GM12878 (cell line): ENCODE results near the gene HMHB1. TPM values are rescaled to one million over a fixed set of nuclear protein-coding genes. Genes with fewer than 3 reads are reported as not detected.

ENCODE experiments used
- ATAC-seq: fragments of 200-7000 bp; cut with Tn5 transposase; 3 replicates; pipeline ENCODE4 v1.9.1; 2020; ENCODE audit warnings: mild to moderate bottlenecking, moderate library complexity
- BruUV-seq: library from RNA; stranded (reverse); fragments of 400-500 nt; replicated peaks from 2 replicates; lab custom pipeline; 2021; lab: Mats Ljungman, UMichigan
- CTCF ChIA-PET: fragments of 300-600 bp; sonication (Branson Sonifier 250); formaldehyde crosslinking; extraction: SDS; loops from one replicate; lab custom pipeline; 2021; ENCODE audit warnings: inconsistent platforms; lab: Yijun Ruan, JAX
- POLR2A ChIA-PET: fragments of 350-600 bp; formaldehyde crosslinking; extraction: SDS; loops from one replicate; lab custom pipeline; 2021; ENCODE audit warnings: inconsistent platforms; lab: Charles Lee
- RAD21 ChIA-PET: fragments of 300-600 bp; sonication (Branson Sonifier 250); formaldehyde crosslinking; loops from one replicate; lab custom pipeline; 2023; ENCODE audit warnings: antibody characterized with exemption; ENCODE audit not compliant: unreplicated experiment; lab: Charles Lee
- SMC1A ChIA-PET: fragments of 300-600 bp; sonication (Branson Sonifier 250); formaldehyde crosslinking; loops from one replicate; lab custom pipeline; 2023; ENCODE audit not compliant: unreplicated experiment, uncharacterized antibody; lab: Charles Lee
- DNase-seq: peaks from one replicate; pipeline ENCODE4 v3.0.0-alpha.2; 2011; ENCODE audit warnings: low read depth, low spot score
- FAIRE-seq: peaks from 3 replicates; lab custom pipeline; 2011; peaks lifted over from hg19 to GRCh38; lab: Jason Lieb, UNC
- H2AFZ ChIP-seq: 2 replicates; pipeline ENCODE4 v1.6.0; 2011; ENCODE audit warnings: low read depth, low read length, control low read depth; ENCODE audit not compliant: control insufficient read depth
- H3K27ac ChIP-seq: 2 replicates; pipeline ENCODE4 v1.5.1; 2011; ENCODE audit warnings: control low read depth; ENCODE audit not compliant: control insufficient read depth, insufficient read depth
- H3K27me3 ChIP-seq, 2 experiments: replicated peaks in 1 of 2; 2 replicates each; pipeline versions ENCODE4 v1.6.0 to v1.6.1; 2011; ENCODE audit warnings: low read length in 1 of 2; ENCODE audit not compliant: control insufficient read depth in 2 of 2, insufficient read depth in 2 of 2
- H3K36me3 ChIP-seq, 2 experiments: 2 replicates each; pipeline ENCODE4 v1.5.1; 2011; ENCODE audit warnings: low read length in 1 of 2; ENCODE audit not compliant: control insufficient read depth in 2 of 2, insufficient read depth in 2 of 2
- H3K4me1 ChIP-seq: 2 replicates; pipeline ENCODE4 v1.6.1; 2011; ENCODE audit warnings: mild to moderate bottlenecking, low read length, moderate library complexity, mixed read lengths; ENCODE audit not compliant: control insufficient read depth, insufficient read depth
- H3K4me2 ChIP-seq: 2 replicates; pipeline ENCODE4 v1.6.0; 2011; ENCODE audit warnings: control low read depth; ENCODE audit not compliant: control insufficient read depth, insufficient read depth
- H3K4me3 ChIP-seq: fragments of 200-600 bp; sonication (generic); 2 replicates; pipeline ENCODE4 v1.5.1; 2016
- H3K79me2 ChIP-seq: 2 replicates; pipeline ENCODE4 v1.6.0; 2011; ENCODE audit warnings: low read length; ENCODE audit not compliant: control insufficient read depth, insufficient read depth
- H3K9ac ChIP-seq: 2 replicates; pipeline ENCODE4 v1.8.0; 2011; ENCODE audit warnings: low read length, control low read depth, mixed read lengths; ENCODE audit not compliant: control insufficient read depth, insufficient read depth
- H3K9me3 ChIP-seq: replicated peaks from 3 replicates; pipeline ENCODE4 v1.5.1; 2011; ENCODE audit warnings: mild to moderate bottlenecking, low read length; ENCODE audit not compliant: control insufficient read depth, insufficient read depth
- H4K20me1 ChIP-seq: 2 replicates; pipeline ENCODE4 v1.6.0; 2011; ENCODE audit not compliant: control insufficient read depth, insufficient read depth
- BACH1 ChIP-seq: fragments of 450-650 bp; IDR thresholded peaks from 2 replicates; pipeline ENCODE4 v1.6.1; 2017; ENCODE audit warnings: mild to moderate bottlenecking, borderline replicate concordance
- DPF2 ChIP-seq: fragments of 450-650 bp; IDR thresholded peaks from 2 replicates; pipeline ENCODE4 v1.6.1; 2017; ENCODE audit warnings: mild to moderate bottlenecking
- ESRRA ChIP-seq: IDR thresholded peaks from 2 replicates; pipeline ENCODE4 v1.6.1; 2012; ENCODE audit warnings: mild to moderate bottlenecking, low read length, improper control_type of control experiment
- IRF4 ChIP-seq: IDR thresholded peaks from 2 replicates; pipeline ENCODE4 v1.6.1; 2011; ENCODE audit warnings: low read depth, low read length
- NRF1 ChIP-seq: conservative IDR thresholded peaks from 2 replicates; pipeline ENCODE4 v1.6.1; 2011; ENCODE audit warnings: mild to moderate bottlenecking, low read depth, low read length, improper control_type of control experiment
- SIN3A ChIP-seq: IDR thresholded peaks from 2 replicates; pipeline ENCODE4 v1.6.1; 2012; ENCODE audit warnings: low read depth, low read length, improper control_type of control experiment
- TCF3 ChIP-seq: IDR thresholded peaks from 2 replicates; pipeline ENCODE4 v1.6.1; 2012; ENCODE audit warnings: low read depth, mild to moderate bottlenecking, low read length, borderline replicate concordance; ENCODE audit not compliant: insufficient read depth
- YBX1 ChIP-seq: fragments of 450-650 bp; IDR thresholded peaks from 2 replicates; pipeline ENCODE4 v1.6.1; 2016; ENCODE audit warnings: antibody characterized with exemption
- ZNF622 ChIP-seq: fragments of 450-650 bp; IDR thresholded peaks from 2 replicates; pipeline ENCODE4 v1.6.1; 2017; ENCODE audit warnings: mild to moderate bottlenecking, inconsistent platforms
- WGBS: methylation state at CpG from one replicate; pipeline ENCODE4 v1.1.6; 2016; ENCODE audit warnings: low lambda C conversion rate; ENCODE audit not compliant: insufficient replicate concordance, insufficient coverage; ENCODE audit errors: missing lambda C conversion rate; 5-methylcytosine and 5-hydroxymethylcytosine counted together
- in situ Hi-C: fragments of 300-500 bp; cut with MboI; formaldehyde crosslinking; loops from 9 replicates; pipeline ENCODE4 v1.14.3; 2018; ENCODE audit warnings: mixed read lengths
- intact Hi-C: fragments of 100-400 bp; cut with micrococcal nuclease; formaldehyde crosslinking; loops from one replicate; pipeline ENCODE4 v1.14.2; 2022; ENCODE audit not compliant: unreplicated experiment
- polyA plus RNA-seq, 11 experiments: library from polyadenylated mRNA; depleted of rRNA in 4 of 11; unstranded in 6 of 11; stranded (reverse) in 5 of 11; fragments of >200 nt; fragmentation: Nextera tagmentation in 4 of 11; fragmentation: Illumina TruSeq in 1 of 11; extraction: Ambion mirVana in 4 of 11; extraction: Trizol in 1 of 11; gene quantifications; 1 replicate in 1 of 11; 2 replicates in 10 of 11; pipeline versions ENCODE4 v1.2.1 to v1.2.3, GENCODE V29; 2011 to 2016; ENCODE audit warnings: inconsistent platforms in 2 of 11, missing spikeins in 2 of 11, low read depth in 1 of 11
- total RNA-seq, 4 experiments: library from RNA; depleted of rRNA in 3 of 4; stranded (reverse); fragments of >200 nt in 3 of 4; fragmentation: Illumina TruSeq in 1 of 4; extraction: Trizol in 1 of 4; gene quantifications; 2 replicates each; pipeline versions ENCODE4 v1.2.1 to v1.2.3, GENCODE V29; 2013 to 2021
- TF ChIP-seq, protein P1 (sequence below): IDR thresholded peaks from 2 replicates; pipeline ENCODE4 v1.6.1; 2011; ENCODE audit warnings: low read depth, low read length, improper control_type of control experiment, borderline replicate concordance
- TF ChIP-seq, protein P2 (sequence below): fragments of 450-650 bp; formaldehyde crosslinking; IDR thresholded peaks from 2 replicates; pipeline ENCODE4 v1.5.0; 2022; ENCODE audit warnings: mild to moderate bottlenecking, missing genetic modification characterization

The HMHB1 gene
- total and polyA plus RNA-seq, 10 of the 15 experiments (the other 5 are each of a cell fraction or from before 2014, with no cell fraction given): 0.45 to 20.3 (median 4.6) TPM

DNA sequence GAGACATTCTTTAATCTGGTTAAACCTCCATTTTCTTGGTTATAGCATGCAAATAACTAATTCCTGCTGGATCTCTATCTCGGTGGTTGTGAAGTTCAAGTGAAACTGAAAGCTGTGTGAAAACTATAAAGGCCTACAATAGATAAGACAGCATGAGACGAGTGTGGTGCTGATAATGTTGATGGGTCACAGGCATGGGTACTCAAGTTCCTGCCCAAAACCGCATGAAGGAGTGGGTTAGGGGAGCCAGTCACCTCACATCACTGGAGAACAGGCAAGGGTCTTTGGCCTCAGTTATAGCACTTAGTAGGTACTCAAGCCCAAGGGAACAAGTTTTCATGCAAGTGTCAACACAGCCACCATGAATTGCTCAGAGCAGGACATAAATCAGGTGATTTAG, 16.7 kb downstream of the HMHB1 start (continued):
- no peak for TF ChIP-seq ESRRA
- no peak for TF ChIP-seq TCF3
- TF ChIP-seq SIN3A: no peak
- TF ChIP-seq BACH1: no peak
- TF ChIP-seq IRF4: no peak
- TF ChIP-seq NRF1: no peak
- TF ChIP-seq, protein P1, sequence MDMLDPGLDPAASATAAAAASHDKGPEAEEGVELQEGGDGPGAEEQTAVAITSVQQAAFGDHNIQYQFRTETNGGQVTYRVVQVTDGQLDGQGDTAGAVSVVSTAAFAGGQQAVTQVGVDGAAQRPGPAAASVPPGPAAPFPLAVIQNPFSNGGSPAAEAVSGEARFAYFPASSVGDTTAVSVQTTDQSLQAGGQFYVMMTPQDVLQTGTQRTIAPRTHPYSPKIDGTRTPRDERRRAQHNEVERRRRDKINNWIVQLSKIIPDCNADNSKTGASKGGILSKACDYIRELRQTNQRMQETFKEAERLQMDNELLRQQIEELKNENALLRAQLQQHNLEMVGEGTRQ: no peak
- TF ChIP-seq, protein P2, sequence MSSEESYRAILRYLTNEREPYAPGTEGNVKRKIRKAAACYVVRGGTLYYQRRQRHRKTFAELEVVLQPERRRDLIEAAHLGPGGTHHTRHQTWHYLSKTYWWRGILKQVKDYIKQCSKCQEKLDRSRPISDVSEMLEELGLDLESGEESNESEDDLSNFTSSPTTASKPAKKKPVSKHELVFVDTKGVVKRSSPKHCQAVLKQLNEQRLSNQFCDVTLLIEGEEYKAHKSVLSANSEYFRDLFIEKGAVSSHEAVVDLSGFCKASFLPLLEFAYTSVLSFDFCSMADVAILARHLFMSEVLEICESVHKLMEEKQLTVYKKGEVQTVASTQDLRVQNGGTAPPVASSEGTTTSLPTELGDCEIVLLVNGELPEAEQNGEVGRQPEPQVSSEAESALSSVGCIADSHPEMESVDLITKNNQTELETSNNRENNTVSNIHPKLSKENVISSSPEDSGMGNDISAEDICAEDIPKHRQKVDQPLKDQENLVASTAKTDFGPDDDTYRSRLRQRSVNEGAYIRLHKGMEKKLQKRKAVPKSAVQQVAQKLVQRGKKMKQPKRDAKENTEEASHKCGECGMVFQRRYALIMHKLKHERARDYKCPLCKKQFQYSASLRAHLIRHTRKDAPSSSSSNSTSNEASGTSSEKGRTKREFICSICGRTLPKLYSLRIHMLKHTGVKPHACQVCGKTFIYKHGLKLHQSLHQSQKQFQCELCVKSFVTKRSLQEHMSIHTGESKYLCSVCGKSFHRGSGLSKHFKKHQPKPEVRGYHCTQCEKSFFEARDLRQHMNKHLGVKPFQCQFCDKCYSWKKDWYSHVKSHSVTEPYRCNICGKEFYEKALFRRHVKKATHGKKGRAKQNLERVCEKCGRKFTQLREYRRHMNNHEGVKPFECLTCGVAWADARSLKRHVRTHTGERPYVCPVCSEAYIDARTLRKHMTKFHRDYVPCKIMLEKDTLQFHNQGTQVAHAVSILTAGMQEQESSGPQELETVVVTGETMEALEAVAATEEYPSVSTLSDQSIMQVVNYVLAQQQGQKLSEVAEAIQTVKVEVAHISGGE (CRISPR knock-in tag): no peak
- peak; percentile 70; the same call in 1 of the 2 replicates for TF ChIP-seq DPF2

DNA sequence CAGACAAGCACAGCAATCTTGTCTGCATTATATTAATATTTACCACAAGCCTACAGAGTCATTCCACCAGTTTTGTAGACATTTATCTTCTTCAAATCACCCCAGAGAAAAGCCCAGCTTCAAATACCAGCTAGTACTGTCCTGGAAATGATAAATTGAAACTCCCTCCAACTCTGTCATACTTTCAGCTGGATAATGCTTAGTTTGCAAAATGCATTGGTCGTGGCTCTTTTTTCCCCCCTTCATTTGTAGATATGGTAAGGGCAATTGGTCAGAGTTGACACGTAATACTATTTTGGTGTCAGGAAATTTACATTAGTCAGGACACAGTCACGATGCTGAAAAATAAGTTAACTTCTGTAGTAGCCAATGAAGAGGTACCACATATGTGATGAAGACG, 21.2 kb downstream of the HMHB1 start:
- no peaks in the 10 kb centered on the region for H3K27me3 ChIP-seq
- no peak overlapping the region for H3K4me3 ChIP-seq
- ChIA-PET RAD21 (no interaction called here), SMC1A (interaction anchor here (1.1 kb wide), 1 partner anchor 43 kb away, joined by 3 read pairs; no protein-coding TSS in a partner anchor), POLR2A (no interaction called here), CTCF (interaction anchor here (0.6 to 1.2 kb wide), 2 partner anchors 135 to 358 kb away, joined by 3 read pairs; no protein-coding TSS in a partner anchor)
- BruUV-seq: no TSS peak
- no peak overlapping the region for H3K4me2 ChIP-seq
- H3K27ac ChIP-seq: no peak overlapping the region
- no peaks in the 10 kb centered on the region for H4K20me1 ChIP-seq
- WGBS: 63% methylated on average over 4 of the region's 4 CpGs
- FAIRE-seq (no peak), ATAC-seq (no peak), DNase-seq (no peak)
- H3K4me1 ChIP-seq: 0 out of 2 replicates have a peak, but pooled peaks cover 5% of the 10 kb centered on the region
- no peaks in the 10 kb centered on the region for H3K9me3 ChIP-seq
- in situ Hi-C loops: no loop called here
- H3K79me2 ChIP-seq: no peaks in the 10 kb centered on the region
- H3K9ac ChIP-seq: no peak overlapping the region
- H3K36me3 ChIP-seq: no peaks in the 10 kb centered on the region
- intact Hi-C loops: no loop called here
- TF ChIP-seq ZNF622 (no peak), YBX1 (no peak)
- no peak overlapping the region for H2AFZ ChIP-seq
